ENCODE results near the gene SEMA5A.

The SEMA5A gene

GRCh38 chr5:9394221-9394620, 151.7 kb downstream of the SEMA5A start:
- no peak for DNase-seq

- no peak for DNase-seq
Observed at GRCh38 chr5:9392625-9393024, 153.2 kb downstream of the SEMA5A start.

GRCh38 chr5:9391080-9391479, 154.8 kb downstream of the SEMA5A start:
- DNase-seq = no peak

- no peak for DNase-seq
Observed at GRCh38 chr5:9390113-9390512, 155.8 kb downstream of the SEMA5A start.

GRCh38 chr5:9388941-9389674, 156.8 kb downstream of the SEMA5A start:
- DNase-seq = no peak

- DNase-seq = no peak
Observed at GRCh38 chr5:9387879-9388278, 158.0 kb downstream of the SEMA5A start.

GRCh38 chr5:9386945-9387344, 158.9 kb downstream of the SEMA5A start:
- DNase-seq = no peak

- DNase-seq = no peak
Observed at GRCh38 chr5:9382522-9382921, 163.4 kb downstream of the SEMA5A start.

- DNase-seq = no peak
Observed at GRCh38 chr5:9381464-9381863, 164.4 kb downstream of the SEMA5A start.

- no peak for DNase-seq
Observed at GRCh38 chr5:9380109-9380508, 165.8 kb downstream of the SEMA5A start.

GRCh38 chr5:9376363-9377117, 169.3 kb downstream of the SEMA5A start:
- no peak for DNase-seq

- DNase-seq = no peak
Observed at GRCh38 chr5:9375756-9376155, 170.1 kb downstream of the SEMA5A start.

GRCh38 chr5:9374025-9374424, 171.8 kb downstream of the SEMA5A start:
- no peak for DNase-seq

- no peak for DNase-seq
Observed at GRCh38 chr5:9373571-9373970, 172.3 kb downstream of the SEMA5A start.

GRCh38 chr5:9370256-9370655, 175.6 kb downstream of the SEMA5A start:
- DNase-seq = no peak

- no peak for DNase-seq
Observed at GRCh38 chr5:9365512-9365911, 180.4 kb downstream of the SEMA5A start.

- no peak for DNase-seq
Observed at GRCh38 chr5:9363449-9363848, 182.4 kb downstream of the SEMA5A start.

GRCh38 chr5:9363026-9363425, 182.8 kb downstream of the SEMA5A start:
- no peak for DNase-seq

GRCh38 chr5:9362600-9362999, 183.3 kb downstream of the SEMA5A start:
- no peak for DNase-seq

GRCh38 chr5:9361835-9362234, 184.0 kb downstream of the SEMA5A start:
- peak; percentile 70 for DNase-seq

GRCh38 chr5:9358961-9359685, 186.8 kb downstream of the SEMA5A start:
- DNase-seq = no peak

GRCh38 chr5:9356351-9356825, 189.5 kb downstream of the SEMA5A start:
- DNase-seq = no peak

- DNase-seq = no peak
Observed at GRCh38 chr5:9354336-9355081, 191.4 kb downstream of the SEMA5A start.
